Measurements from ENCODE around the gene PDZRN3. TPM values are rescaled to one million over a fixed set of nuclear protein-coding genes. Genes with fewer than 3 reads are reported as not detected.

Gene PDZRN3
- total and polyA plus RNA-seq, 2 of the 13 experiments (the other 11 are each of a cell fraction or from before 2014, with no cell fraction given), result not detected

GRCh38 chr3:73530022-73530396, 94.7 kb downstream of the PDZRN3 start (continued):
- no peak for TF ChIP-seq HNF1A (IDR thresholded peaks at IDR 0.05; ENCODE audit: low read depth)
- no peak for TF ChIP-seq HNF1A (CRISPR knock-in tag; IDR thresholded peaks at IDR 0.05; ENCODE audit: borderline replicate concordance)

DNA sequence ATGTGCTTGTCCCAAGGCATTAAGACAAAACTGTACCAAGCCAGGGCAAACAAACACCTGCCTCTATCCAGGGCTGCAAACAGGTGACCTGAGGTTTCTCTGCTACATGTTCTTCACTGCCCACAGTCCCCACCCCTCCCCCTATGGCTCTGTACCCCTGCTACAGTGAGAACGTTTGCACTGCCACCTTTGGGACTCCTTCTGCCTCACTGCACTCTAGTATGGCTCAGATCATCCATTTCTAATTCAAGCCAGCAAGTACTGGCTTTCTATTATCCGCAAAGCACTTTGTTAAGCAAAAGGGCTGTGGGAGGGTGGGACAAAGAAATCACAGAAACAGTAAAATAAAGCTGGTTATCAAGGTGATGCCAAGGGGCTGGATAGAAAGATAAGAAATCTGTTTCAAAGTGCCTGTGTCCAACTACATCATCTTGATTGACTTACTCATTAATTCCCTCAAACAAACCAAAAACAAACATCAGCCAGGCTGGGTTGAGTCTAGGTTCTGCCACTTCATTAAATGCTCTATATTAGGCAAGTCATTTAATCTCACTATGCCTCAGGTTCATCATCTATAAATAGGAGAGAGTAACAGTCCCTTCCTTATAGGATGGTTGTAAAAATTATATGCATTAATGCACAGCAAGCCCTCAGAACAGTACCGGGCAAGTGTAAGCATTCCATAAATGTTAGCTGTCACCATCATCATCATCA, 95.3 kb downstream of the PDZRN3 start:
- H3K9me3 ChIP-seq (ENCODE audit: low read length), result no peaks in the 10 kb centered on the region
- no peak for FAIRE-seq
- H3K79me2 ChIP-seq (ENCODE audit: insufficient read depth, low read length), result no peaks in the 10 kb centered on the region
- H3K9ac ChIP-seq (ENCODE audit: insufficient read depth, low read depth, low read length), result no peak overlapping the region
- TF ChIP-seq ZNF230 (CRISPR knock-in tag; IDR thresholded peaks at IDR 0.05) (no peak), ZSCAN30 (CRISPR knock-in tag; IDR thresholded peaks at IDR 0.05) (no peak), MTA1 (CRISPR knock-in tag; IDR thresholded peaks at IDR 0.05; ENCODE audit: borderline replicate concordance) (no peak), ZNF761 (CRISPR knock-in tag; conservative IDR thresholded peaks at IDR 0.05) (no peak), CC2D1A (CRISPR knock-in tag; IDR thresholded peaks at IDR 0.05) (no peak), ZNF75D (CRISPR knock-in tag; IDR thresholded peaks at IDR 0.05; ENCODE audit: borderline replicate concordance) (no peak), ZNF83 (CRISPR knock-in tag; IDR thresholded peaks at IDR 0.05; ENCODE audit: borderline replicate concordance) (no peak), TP53 (CRISPR knock-in tag; conservative IDR thresholded peaks at IDR 0.05) (no peak), PAX8 (CRISPR knock-in tag; IDR thresholded peaks at IDR 0.05; ENCODE audit: borderline replicate concordance) (no peak), ZBTB46 (CRISPR knock-in tag; IDR thresholded peaks at IDR 0.05; ENCODE audit: borderline replicate concordance) (no peak), REPIN1 (CRISPR knock-in tag; IDR thresholded peaks at IDR 0.05; ENCODE audit: borderline replicate concordance, low read depth) (no peak), ADNP (CRISPR knock-in tag; IDR thresholded peaks at IDR 0.05) (no peak), KMT2A (CRISPR knock-in tag; IDR thresholded peaks at IDR 0.05) (no peak), ZNF296 (CRISPR knock-in tag; conservative IDR thresholded peaks at IDR 0.05) (no peak), SPEN (CRISPR knock-in tag; IDR thresholded peaks at IDR 0.05; ENCODE audit: low read depth) (no peak), ZNF317 (CRISPR knock-in tag; IDR thresholded peaks at IDR 0.05) (no peak)
- no peaks in the 10 kb centered on the region for H3K36me3 ChIP-seq (replicated peaks in 1 of 2; ENCODE audit: control insufficient read depth in 1 of 2, insufficient read depth in 2 of 2, low read length in 2 of 2)
- no peak overlapping the region for H3K4me3 ChIP-seq (replicated peaks in 1 of 3; ENCODE audit: insufficient read depth in 1 of 3, low read depth in 2 of 3, low read length in 3 of 3)
- H3K27ac ChIP-seq (ENCODE audit: extremely low read length, insufficient read depth, low read length), result no peak overlapping the region
- no TSS peak for BruUV-seq (replicated peaks)
- intact Hi-C loops (cut with micrococcal nuclease; ENCODE audit: unreplicated experiment), result no loop called here
- in situ Hi-C loops (cut with HindIII; ENCODE audit: extremely low pct_ligation_motif_present, low pct_unique_long_range_greater_than_20kb), result no loop called here
- H3K4me1 ChIP-seq (ENCODE audit: insufficient read depth, low read length), result no peaks in the 10 kb centered on the region
- H4K20me1 ChIP-seq (ENCODE audit: insufficient read depth, low read length), result no peaks in the 10 kb centered on the region
- 47% methylated on average over 3 of the region's 3 CpGs for WGBS (ENCODE audit: low lambda C conversion rate)
- H2AFZ ChIP-seq (ENCODE audit: low read length), result no peak overlapping the region
- no peak for ATAC-seq
- H3K27me3 ChIP-seq (ENCODE audit: control insufficient read depth in 1 of 2, insufficient read depth in 2 of 2, low read length in 2 of 2), result no peaks in the 10 kb centered on the region; a peak in 1 of 5 replicates
- CTCF ChIA-PET (ENCODE audit: low intra/inter-chr PET ratio, low total read pairs), result no interaction called here
- no peak for DNase-seq (ENCODE audit: low spot score)
- POLR2A ChIA-PET, result no interaction called here
- H3K4me2 ChIP-seq (ENCODE audit: low read depth, low read length), result no peak overlapping the region

Data from HepG2 (cell line).